ENCODE measurements around the gene PDPN.

Gene PDPN

DNA sequence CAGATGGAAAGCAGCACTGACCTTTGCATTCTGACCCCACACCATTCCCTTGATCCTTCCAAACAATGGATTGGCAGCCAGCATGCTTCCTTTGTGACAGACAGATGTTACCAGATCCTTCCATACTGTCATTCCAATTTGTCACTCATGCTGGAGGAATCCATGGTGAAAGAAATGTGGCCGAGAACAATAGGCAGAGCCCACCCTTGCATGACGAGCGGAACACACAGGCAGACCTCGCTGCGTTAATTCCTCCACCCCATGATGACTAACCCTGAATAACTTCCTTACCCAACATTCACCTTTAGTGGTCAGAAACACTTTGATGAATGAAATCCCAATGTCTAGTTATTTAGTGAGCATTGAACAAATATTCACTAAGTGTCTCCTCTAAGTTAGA lies 45.1 kb downstream of the PDPN start:
- Histone ChIP-seq H3K79me2 (ENCODE audit: control insufficient read depth, insufficient read depth, low read length, unreplicated experiment) (no peaks in the 10 kb centered on the region), H3K4me3 (ENCODE audit: low read depth, low read length) (no peak overlapping the region), H3K27me3 (ENCODE audit: insufficient read depth, low read length) (no peaks in the 10 kb centered on the region), H3K27ac (ENCODE audit: low read depth, low read length) (no peak overlapping the region), H3K4me1 (ENCODE audit: control insufficient read depth, insufficient read depth, low read length, unreplicated experiment) (no peaks in the 10 kb centered on the region), H2AFZ (ENCODE audit: low read length, unreplicated experiment) (no peak overlapping the region), H3K36me3 (ENCODE audit: insufficient read depth, low read length) (no peaks in the 10 kb centered on the region)

- Histone ChIP-seq H3K4me1 (ENCODE audit: control insufficient read depth, insufficient read depth, low read length, unreplicated experiment) (no peaks in the 10 kb centered on the region), H2AFZ (ENCODE audit: low read length, unreplicated experiment) (no peak overlapping the region), H3K27me3 (ENCODE audit: insufficient read depth, low read length) (no peaks in the 10 kb centered on the region), H3K79me2 (ENCODE audit: control insufficient read depth, insufficient read depth, low read length, unreplicated experiment) (no peaks in the 10 kb centered on the region), H3K36me3 (ENCODE audit: insufficient read depth, low read length) (no peaks in the 10 kb centered on the region), H3K4me3 (ENCODE audit: low read depth, low read length) (no peak overlapping the region), H3K27ac (ENCODE audit: low read depth, low read length) (no peak overlapping the region)
Measured at GRCh38 chr1:13642306-13643004, 58.8 kb downstream of the PDPN start.

GRCh38 chr1:13643017-13643416 lies 59.4 kb downstream of the PDPN start:
- H3K4me1 ChIP-seq (ENCODE audit: control insufficient read depth, insufficient read depth, low read length, unreplicated experiment), result no peaks in the 10 kb centered on the region
- no peaks in the 10 kb centered on the region for H3K79me2 ChIP-seq (ENCODE audit: control insufficient read depth, insufficient read depth, low read length, unreplicated experiment)
- H3K36me3 ChIP-seq (ENCODE audit: insufficient read depth, low read length), result no peaks in the 10 kb centered on the region
- no peaks in the 10 kb centered on the region for H3K27me3 ChIP-seq (ENCODE audit: insufficient read depth, low read length)
- no peak overlapping the region for H2AFZ ChIP-seq (ENCODE audit: low read length, unreplicated experiment)
- no peak overlapping the region for H3K27ac ChIP-seq (ENCODE audit: low read depth, low read length)
- no peak overlapping the region for H3K4me3 ChIP-seq (ENCODE audit: low read depth, low read length)

DNA sequence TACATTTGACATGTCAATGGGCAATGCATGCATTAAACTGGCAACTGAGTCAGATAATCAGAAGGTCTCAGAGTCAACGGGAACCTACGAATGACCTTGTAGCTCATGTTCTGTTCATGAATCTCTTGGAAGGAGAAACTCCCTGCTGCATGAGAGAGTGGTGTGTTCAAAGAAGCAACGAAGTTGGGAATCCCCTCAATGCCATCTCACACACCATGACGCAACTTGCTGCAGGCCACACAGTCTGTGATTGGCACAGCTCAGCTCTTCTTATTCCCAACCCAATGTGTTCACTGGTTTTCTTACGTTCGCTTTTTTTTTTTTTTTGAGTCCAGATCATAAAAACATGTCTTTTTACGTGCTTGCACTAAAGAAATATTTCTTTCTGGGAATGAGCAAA lies 62.9 kb downstream of the PDPN start:
- H3K27ac ChIP-seq (ENCODE audit: low read depth, low read length), result no peak overlapping the region
- no peak overlapping the region for H3K4me3 ChIP-seq (ENCODE audit: low read depth, low read length)
- no peaks in the 10 kb centered on the region for H3K79me2 ChIP-seq (ENCODE audit: control insufficient read depth, insufficient read depth, low read length, unreplicated experiment)
- no peak overlapping the region for H2AFZ ChIP-seq (ENCODE audit: low read length, unreplicated experiment)
- H3K4me1 ChIP-seq (ENCODE audit: control insufficient read depth, insufficient read depth, low read length, unreplicated experiment), result no peaks in the 10 kb centered on the region
- no peaks in the 10 kb centered on the region for H3K27me3 ChIP-seq (ENCODE audit: insufficient read depth, low read length)
- H3K36me3 ChIP-seq (ENCODE audit: insufficient read depth, low read length), result no peaks in the 10 kb centered on the region

DNA sequence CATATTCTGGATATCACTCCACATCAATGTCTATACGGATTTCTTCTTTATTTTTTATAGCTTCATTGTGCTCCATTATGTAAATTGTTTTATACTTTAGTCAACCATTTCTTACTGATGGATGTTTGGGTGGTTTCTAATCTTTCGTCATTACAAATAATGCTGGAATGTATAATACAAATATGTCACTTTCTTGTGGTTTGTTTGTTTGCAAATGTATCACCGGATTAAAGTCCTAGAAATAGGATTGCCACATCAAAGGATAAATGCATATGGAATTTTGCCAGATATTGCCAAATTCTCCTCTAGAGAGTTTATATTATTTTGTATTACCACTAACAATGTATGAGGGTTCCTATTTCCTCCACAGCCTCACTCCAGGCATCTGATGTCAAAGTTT lies 67.6 kb downstream of the PDPN start:
- Histone ChIP-seq H3K79me2 (ENCODE audit: control insufficient read depth, insufficient read depth, low read length, unreplicated experiment) (no peaks in the 10 kb centered on the region), H2AFZ (ENCODE audit: low read length, unreplicated experiment) (no peak overlapping the region), H3K27ac (ENCODE audit: low read depth, low read length) (no peak overlapping the region), H3K27me3 (ENCODE audit: insufficient read depth, low read length) (no peaks in the 10 kb centered on the region), H3K4me3 (ENCODE audit: low read depth, low read length) (no peak overlapping the region), H3K4me1 (ENCODE audit: control insufficient read depth, insufficient read depth, low read length, unreplicated experiment) (no peaks in the 10 kb centered on the region), H3K36me3 (ENCODE audit: insufficient read depth, low read length) (no peaks in the 10 kb centered on the region)

DNA sequence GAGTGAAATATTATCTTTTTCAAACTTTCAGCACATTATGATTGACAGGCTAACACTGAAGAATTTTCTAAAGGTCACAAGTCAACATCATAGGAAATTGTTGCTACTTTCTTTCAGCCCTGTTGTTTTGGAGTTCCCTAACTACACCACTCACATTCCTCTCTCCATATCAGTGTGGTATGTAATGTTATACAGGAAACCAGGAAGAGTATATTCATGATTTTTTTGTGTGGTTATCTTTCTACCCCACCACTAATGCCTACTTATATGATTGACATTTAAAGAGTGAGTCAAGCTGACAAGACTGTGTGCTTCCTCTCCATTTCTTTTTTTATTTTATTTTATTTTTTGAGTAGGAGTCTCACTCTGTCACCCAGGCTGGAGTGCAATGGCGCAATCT lies 68.6 kb downstream of the PDPN start:
- Histone ChIP-seq H3K27ac (ENCODE audit: low read depth, low read length) (no peak overlapping the region), H3K36me3 (ENCODE audit: insufficient read depth, low read length) (no peaks in the 10 kb centered on the region), H3K79me2 (ENCODE audit: control insufficient read depth, insufficient read depth, low read length, unreplicated experiment) (no peaks in the 10 kb centered on the region), H3K4me3 (ENCODE audit: low read depth, low read length) (no peak overlapping the region), H3K4me1 (ENCODE audit: control insufficient read depth, insufficient read depth, low read length, unreplicated experiment) (no peaks in the 10 kb centered on the region), H3K27me3 (ENCODE audit: insufficient read depth, low read length) (no peaks in the 10 kb centered on the region), H2AFZ (ENCODE audit: low read length, unreplicated experiment) (no peak overlapping the region)

DNA sequence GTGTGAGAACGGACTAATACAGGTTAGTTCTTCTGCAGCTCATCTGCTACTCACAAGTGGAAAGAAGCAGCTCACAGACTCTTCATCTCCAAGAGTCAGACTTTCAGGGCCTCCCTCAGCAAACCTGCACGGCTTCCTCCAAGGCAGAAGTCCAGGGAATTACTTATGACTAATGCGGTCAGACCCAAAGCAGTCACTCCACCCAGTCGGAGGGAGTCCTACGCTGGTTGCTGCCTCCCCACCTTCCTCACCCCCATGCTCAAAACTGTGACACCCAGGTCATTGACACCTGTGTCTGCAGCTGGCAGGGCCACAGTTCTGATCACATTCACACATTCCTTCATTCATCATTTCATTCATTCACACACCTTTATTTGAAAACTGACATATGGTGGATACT lies 77.9 kb downstream of the PDPN start:
- H2AFZ ChIP-seq (ENCODE audit: low read length, unreplicated experiment), result no peak overlapping the region
- no peaks in the 10 kb centered on the region for H3K27me3 ChIP-seq (ENCODE audit: insufficient read depth, low read length)
- H3K4me1 ChIP-seq (ENCODE audit: control insufficient read depth, insufficient read depth, low read length, unreplicated experiment), result no peaks in the 10 kb centered on the region
- H3K36me3 ChIP-seq (ENCODE audit: insufficient read depth, low read length), result no peaks in the 10 kb centered on the region
- H3K27ac ChIP-seq (ENCODE audit: low read depth, low read length), result no peak overlapping the region
- H3K79me2 ChIP-seq (ENCODE audit: control insufficient read depth, insufficient read depth, low read length, unreplicated experiment), result no peaks in the 10 kb centered on the region
- H3K4me3 ChIP-seq (ENCODE audit: low read depth, low read length), result no peak overlapping the region

GRCh38 chr1:13662493-13662892 lies 78.9 kb downstream of the PDPN start:
- no peak overlapping the region for H3K27ac ChIP-seq (ENCODE audit: low read depth, low read length)
- no peaks in the 10 kb centered on the region for H3K36me3 ChIP-seq (ENCODE audit: insufficient read depth, low read length)
- no peaks in the 10 kb centered on the region for H3K79me2 ChIP-seq (ENCODE audit: control insufficient read depth, insufficient read depth, low read length, unreplicated experiment)
- H3K4me3 ChIP-seq (ENCODE audit: low read depth, low read length), result no peak overlapping the region
- no peaks in the 10 kb centered on the region for H3K27me3 ChIP-seq (ENCODE audit: insufficient read depth, low read length)
- no peak overlapping the region for H2AFZ ChIP-seq (ENCODE audit: low read length, unreplicated experiment)
- H3K4me1 ChIP-seq (ENCODE audit: control insufficient read depth, insufficient read depth, low read length, unreplicated experiment), result no peaks in the 10 kb centered on the region

- Histone ChIP-seq H3K4me1 (ENCODE audit: control insufficient read depth, insufficient read depth, low read length, unreplicated experiment) (no peaks in the 10 kb centered on the region), H2AFZ (ENCODE audit: low read length, unreplicated experiment) (no peak overlapping the region), H3K79me2 (ENCODE audit: control insufficient read depth, insufficient read depth, low read length, unreplicated experiment) (no peaks in the 10 kb centered on the region), H3K27ac (ENCODE audit: low read depth, low read length) (no peak overlapping the region), H3K27me3 (ENCODE audit: insufficient read depth, low read length) (no peaks in the 10 kb centered on the region), H3K4me3 (ENCODE audit: low read depth, low read length) (no peak overlapping the region), H3K36me3 (ENCODE audit: insufficient read depth, low read length) (no peaks in the 10 kb centered on the region)
Measured at GRCh38 chr1:13663969-13664368, 80.3 kb downstream of the PDPN start.

DNA sequence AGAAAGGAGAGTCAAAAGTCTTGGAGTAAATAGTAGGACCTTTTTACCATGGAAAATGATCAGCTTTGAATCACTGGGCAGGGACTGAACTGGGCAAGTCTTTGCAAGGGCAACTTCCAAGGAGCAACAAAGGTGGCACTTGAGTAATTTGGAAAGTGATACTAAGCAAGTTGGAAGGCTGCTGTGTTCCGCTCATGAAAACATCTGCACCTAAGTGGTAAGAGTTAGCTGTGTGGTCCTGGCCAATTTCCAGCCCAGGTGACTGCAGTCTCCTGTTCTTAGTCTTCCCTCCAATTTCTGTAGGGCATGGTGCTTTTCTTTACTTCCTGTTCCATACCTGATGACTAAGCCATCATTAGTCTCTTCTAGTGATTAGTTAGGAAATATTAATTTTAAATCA lies 80.8 kb downstream of the PDPN start:
- Histone ChIP-seq H3K4me1 (ENCODE audit: control insufficient read depth, insufficient read depth, low read length, unreplicated experiment) (no peaks in the 10 kb centered on the region), H3K36me3 (ENCODE audit: insufficient read depth, low read length) (no peaks in the 10 kb centered on the region), H3K4me3 (ENCODE audit: low read depth, low read length) (no peak overlapping the region), H3K79me2 (ENCODE audit: control insufficient read depth, insufficient read depth, low read length, unreplicated experiment) (no peaks in the 10 kb centered on the region), H3K27me3 (ENCODE audit: insufficient read depth, low read length) (no peaks in the 10 kb centered on the region), H2AFZ (ENCODE audit: low read length, unreplicated experiment) (no peak overlapping the region), H3K27ac (ENCODE audit: low read depth, low read length) (no peak overlapping the region)

GRCh38 chr1:13666317-13666716 lies 82.7 kb downstream of the PDPN start:
- Histone ChIP-seq H2AFZ (ENCODE audit: low read length, unreplicated experiment) (no peak overlapping the region), H3K36me3 (ENCODE audit: insufficient read depth, low read length) (no peaks in the 10 kb centered on the region), H3K4me3 (ENCODE audit: low read depth, low read length) (no peak overlapping the region), H3K79me2 (ENCODE audit: control insufficient read depth, insufficient read depth, low read length, unreplicated experiment) (no peaks in the 10 kb centered on the region), H3K4me1 (ENCODE audit: control insufficient read depth, insufficient read depth, low read length, unreplicated experiment) (no peaks in the 10 kb centered on the region), H3K27ac (ENCODE audit: low read depth, low read length) (no peak overlapping the region), H3K27me3 (ENCODE audit: insufficient read depth, low read length) (no peaks in the 10 kb centered on the region)
